Retinal pigment epithelial cell (primary cell): ENCODE data around the gene OR8B2.
A peak's percentile ranks its signal among the peaks of the same experiment; 100 is the strongest.
"Not testable (repeated sequence)": the region's sequence is repeated elsewhere in the genome, so short reads cannot be mapped to it uniquely, and the experiment has no call there.

Experiments
- DNase-seq: peaks from one replicate; pipeline ENCODE4 v3.0.0-alpha.2; 2010; ENCODE audit warnings: low read depth
- H3K4me3 ChIP-seq: 2 replicates; pipeline ENCODE4 v1.5.1; 2011; ENCODE audit warnings: mild to moderate bottlenecking, low read length, control low read depth, moderate library complexity
- CTCF ChIP-seq: conservative IDR thresholded peaks from 2 replicates; pipeline ENCODE4 v1.5.1; 2011; ENCODE audit warnings: low read depth, low read length, control low read depth, inconsistent platforms

Gene OR8B2

GRCh38 chr11:124384399-124384798, at the start of gene OR8B2:
Gene OR8B2, minus strand, starts transcription at chr11:124384499. Its CDS starts 1,156 bp downstream, at chr11:124383343.
- H3K4me3 ChIP-seq = no peak within 1 kb of the TSS
- no peak for DNase-seq
- no peak for TF ChIP-seq CTCF

- H3K4me3 ChIP-seq = no peak overlapping the region
- DNase-seq = no peak
- no peak for TF ChIP-seq CTCF
Observed at GRCh38 chr11:124429599-124429998, 45.3 kb upstream of the OR8B2 start.

- H3K4me3 ChIP-seq = no peak within 1 kb of the TSS
- DNase-seq = no peak
- no peak for TF ChIP-seq CTCF
Observed at GRCh38 chr11:124424384-124424921, 40.2 kb upstream of the OR8B2 start, which contains the start of gene OR8B4. Gene OR8B4, minus strand, starts transcription at chr11:124424871. Its CDS starts 0 bp downstream, at chr11:124424871.

- no peak for DNase-seq
- no peak overlapping the region for H3K4me3 ChIP-seq
- no peak for TF ChIP-seq CTCF
Observed at GRCh38 chr11:124421043-124421442, 36.7 kb upstream of the OR8B2 start.

GRCh38 chr11:124415356-124415923, 31.1 kb upstream of the OR8B2 start:
- DNase-seq = peak; percentile 7
- H3K4me3 ChIP-seq = no peak overlapping the region
- peak; percentile 69 for TF ChIP-seq CTCF

- no peak overlapping the region for H3K4me3 ChIP-seq
- DNase-seq = no peak
- no peak for TF ChIP-seq CTCF
Observed at GRCh38 chr11:124409906-124410305, 25.6 kb upstream of the OR8B2 start.

- DNase-seq = no peak
- no peak for TF ChIP-seq CTCF
- H3K4me3 ChIP-seq = no peak overlapping the region
Observed at GRCh38 chr11:124405581-124405980, 21.3 kb upstream of the OR8B2 start.

GRCh38 chr11:124403186-124403585, 18.9 kb upstream of the OR8B2 start:
- not testable (repeated sequence) for DNase-seq, H3K4me3 ChIP-seq
